ENCODE data around the gene NPRL2.

The NPRL2 gene

DNA sequence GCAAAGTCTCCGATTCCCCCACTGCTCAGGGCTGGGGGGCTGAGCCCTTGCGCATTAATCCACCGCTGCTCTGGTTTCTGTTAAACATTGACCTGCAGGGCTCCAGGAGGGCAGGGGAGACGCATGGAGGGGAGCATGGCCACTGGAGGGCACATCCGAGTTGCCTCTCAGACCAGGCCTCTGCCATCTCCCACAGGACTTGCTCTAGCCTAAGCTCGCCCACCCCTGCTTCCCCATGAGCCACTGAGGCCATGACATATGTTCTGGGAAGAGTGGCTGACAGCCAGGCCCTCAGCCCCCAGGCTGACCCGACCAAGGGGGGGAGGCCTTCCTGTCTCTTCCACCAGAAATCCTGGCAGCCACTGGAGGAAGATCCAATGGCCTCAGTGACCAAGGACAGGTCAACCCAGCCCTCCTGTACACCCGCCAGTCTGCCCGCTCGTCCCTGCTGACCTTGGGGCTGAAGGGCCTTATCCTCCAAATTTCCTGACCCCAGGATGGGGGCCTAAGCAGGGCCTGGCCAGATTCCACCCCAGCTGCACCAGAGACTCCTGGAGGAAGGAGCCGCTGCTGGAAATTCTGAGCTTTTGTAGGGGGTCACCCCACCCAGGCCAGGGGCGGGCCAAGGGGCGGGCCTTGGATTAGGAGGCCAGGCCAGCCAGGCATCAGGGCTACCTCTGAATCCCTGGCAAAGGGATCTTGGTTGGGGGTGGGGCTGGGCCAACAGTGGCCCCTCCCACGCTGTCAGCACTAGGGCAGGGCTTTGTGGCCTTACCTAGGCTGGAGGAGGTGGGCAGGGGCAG is 47.4 kb downstream of the NPRL2 start, which contains the start of gene HYAL1:
Gene HYAL1 (minus strand): TSS at position 562 of the 803 bp plus-strand sequence. CDS start 618 bp downstream, outside the sequence.
- no peak for DNase-seq

- DNase-seq, result no peak
Measured at GRCh38 chr3:50302095-50303012, 48.2 kb downstream of the NPRL2 start.

DNA sequence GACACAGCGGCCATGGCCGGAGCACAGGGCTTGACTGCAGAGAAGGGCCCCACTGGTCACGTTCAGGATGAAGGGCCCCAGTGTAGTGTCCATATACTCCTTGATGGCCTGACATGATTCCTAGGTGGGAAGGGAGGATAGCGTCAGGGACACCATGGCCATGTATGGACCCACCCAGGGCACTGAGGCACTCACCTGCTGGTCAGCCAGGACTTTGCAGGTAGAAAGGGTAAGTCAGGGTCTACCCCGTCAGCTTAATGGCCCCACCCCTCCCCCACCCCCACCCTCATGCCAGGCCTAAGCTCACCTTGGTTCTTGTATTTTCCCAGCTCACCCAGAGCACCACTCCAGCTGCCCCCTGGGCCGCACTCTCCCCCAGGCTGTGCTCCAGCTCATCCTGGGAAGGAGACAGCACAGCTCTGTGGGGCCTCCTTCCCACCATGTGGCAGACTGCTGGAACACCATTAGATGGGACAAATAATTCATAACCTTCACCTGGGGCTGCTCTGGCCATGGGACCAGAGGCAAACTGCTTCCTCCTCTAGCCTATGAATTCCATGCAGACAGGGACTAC is 49.8 kb downstream of the NPRL2 start:
- no peak for DNase-seq

DNA sequence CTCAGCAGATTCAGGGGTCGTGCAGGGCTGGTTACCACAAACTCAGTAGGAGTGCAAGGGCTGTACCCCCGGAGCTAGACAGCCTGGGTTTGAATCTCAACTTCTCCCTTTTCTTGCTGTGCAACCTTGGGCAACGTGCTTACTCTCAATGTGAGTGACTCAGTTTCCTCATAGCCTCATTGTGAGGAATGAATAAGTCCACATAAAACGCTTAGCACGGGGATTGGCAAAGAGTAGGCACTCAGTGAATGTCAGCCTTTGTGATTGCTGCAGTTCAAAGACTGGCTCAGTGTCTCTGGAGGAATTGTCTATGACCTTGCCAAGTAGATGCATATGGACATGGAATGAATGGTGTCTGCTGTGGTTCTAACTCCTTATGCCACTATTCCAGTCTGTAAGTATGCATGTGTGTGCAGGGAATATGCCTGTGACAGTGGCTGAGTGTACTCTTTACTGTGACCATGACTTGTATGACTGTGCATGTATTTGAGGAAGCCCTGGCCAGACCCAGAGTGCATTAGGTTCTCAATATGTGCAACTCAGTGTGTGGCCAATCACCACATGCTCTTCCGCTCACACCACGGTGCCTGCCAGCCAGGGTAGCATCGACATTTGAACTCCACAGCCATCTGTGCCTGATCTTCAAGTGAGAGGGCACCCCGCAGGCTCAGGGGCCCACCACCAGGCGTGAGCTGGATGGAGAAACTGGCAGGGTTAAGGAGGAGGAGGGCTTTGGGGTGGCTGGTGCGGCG is 50.5 kb downstream of the NPRL2 start:
- DNase-seq, result peak; percentile 69

- no peak for DNase-seq
Measured at GRCh38 chr3:50299638-50299928, 51.0 kb downstream of the NPRL2 start.

GRCh38 chr3:50298836-50299637 is 51.5 kb downstream of the NPRL2 start, which contains the start of the genes HYAL3 and NAA80:
Gene HYAL3, minus strand, starts transcription at chr3:50299405. Its CDS starts 3,803 bp downstream, at chr3:50295602.
Gene NAA80, minus strand, starts transcription at chr3:50299405. Its CDS starts 1,942 bp downstream, at chr3:50297463.
- DNase-seq, result peak; percentile 99

DNA sequence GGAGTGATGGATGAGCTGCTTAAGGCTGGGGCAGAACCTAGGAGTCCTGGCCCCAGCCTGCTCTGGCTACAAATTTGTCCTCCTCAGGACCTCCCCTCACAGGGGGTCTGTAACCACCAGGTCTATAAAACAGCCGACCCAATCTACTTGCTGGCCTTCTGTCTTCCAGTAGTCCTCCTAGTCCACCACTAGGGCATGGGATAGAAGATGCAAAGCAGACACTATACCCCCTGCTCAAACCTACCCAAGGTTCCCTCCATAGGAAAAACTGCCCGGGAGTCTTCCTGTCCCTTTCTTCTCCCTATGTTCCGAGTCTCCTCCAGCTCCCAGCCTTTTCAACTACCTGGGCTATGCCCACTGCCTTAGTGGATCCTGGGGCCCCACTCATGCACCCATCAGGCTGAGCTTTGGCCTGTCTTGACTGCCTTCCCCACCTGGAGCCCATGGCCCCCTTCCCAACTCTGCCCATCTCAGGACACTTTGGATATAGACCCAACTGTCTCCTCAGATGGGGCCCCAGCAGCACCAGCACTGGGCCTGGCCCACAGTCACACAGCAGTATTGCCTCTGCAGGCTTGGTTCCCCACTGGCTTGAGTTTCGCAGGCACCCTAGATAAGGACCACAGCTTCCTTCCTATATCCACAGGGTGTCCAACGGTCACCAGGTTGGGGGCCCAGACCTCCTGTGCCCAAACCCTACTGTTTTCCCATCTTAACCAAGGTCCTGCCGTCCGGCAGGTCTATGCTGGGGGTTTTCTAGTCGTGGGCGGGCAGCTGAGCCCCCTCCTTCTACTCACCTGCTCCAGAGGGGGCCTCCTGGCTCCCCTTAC is 52.5 kb downstream of the NPRL2 start:
- no peak for DNase-seq

GRCh38 chr3:50297384-50297775 is 53.2 kb downstream of the NPRL2 start:
- no peak for DNase-seq
